HS-27A (cell line): ENCODE results near the gene BRAT1.
"Not testable (repeated sequence)": the region's sequence is repeated elsewhere in the genome, so short reads cannot be mapped to it uniquely, and the experiment has no call there.

Experiments
- DNase-seq: peaks from one replicate; pipeline ENCODE4 v3.0.0-alpha.2; 2012; ENCODE audit warnings: low read depth, missing footprints

The BRAT1 gene

GRCh38 chr7:2535872-2536627 is 19.3 kb downstream of the BRAT1 start:
- not testable (repeated sequence) for DNase-seq

DNA sequence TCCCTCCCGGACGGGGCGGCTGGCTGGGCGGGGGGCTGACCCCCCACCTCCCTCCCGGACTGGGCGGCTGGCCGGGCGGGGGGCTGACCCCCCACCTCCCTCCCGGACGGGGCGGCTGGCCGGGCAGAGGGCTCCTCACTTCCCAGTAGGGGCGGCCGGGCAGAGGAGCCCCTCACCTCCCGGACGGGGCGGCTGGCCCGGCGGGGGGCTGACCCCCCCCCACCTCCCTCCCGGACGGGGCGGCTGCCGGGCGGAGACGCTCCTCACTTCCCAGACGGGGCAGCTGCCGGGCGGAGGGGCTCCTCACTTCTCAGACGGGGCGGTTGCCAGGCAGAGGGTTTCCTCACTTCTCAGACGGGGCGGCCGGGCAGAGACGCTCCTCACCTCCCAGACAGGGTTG is 21.1 kb downstream of the BRAT1 start:
- DNase-seq: not testable (repeated sequence)

- not testable (repeated sequence) for DNase-seq
Measured at GRCh38 chr7:2533566-2533965, 21.8 kb downstream of the BRAT1 start.

DNA sequence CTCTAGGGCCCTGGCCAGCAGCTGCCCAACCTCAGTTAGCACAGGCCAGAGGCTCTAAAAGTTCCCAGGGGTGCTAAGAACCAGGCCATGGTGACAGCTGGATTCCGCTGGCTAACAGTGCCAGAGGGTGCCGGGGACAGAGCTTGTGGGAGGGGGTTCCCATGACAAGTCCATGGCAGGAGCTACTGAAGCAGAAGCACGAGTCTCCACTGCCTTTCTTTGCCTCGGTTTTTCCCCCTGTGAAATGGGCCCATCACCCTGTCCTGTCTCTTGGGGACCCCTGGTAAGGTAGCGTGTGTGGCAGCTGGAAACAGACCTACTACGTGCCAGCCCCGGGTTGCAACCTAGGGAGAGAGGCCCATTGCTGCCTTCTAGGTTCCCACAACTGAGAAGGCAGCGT is 22.5 kb downstream of the BRAT1 start:
- DNase-seq: not testable (repeated sequence)

- DNase-seq: not testable (repeated sequence)
Measured at GRCh38 chr7:2532199-2532772, 23.0 kb downstream of the BRAT1 start.

GRCh38 chr7:2531796-2532110 is 23.6 kb downstream of the BRAT1 start:
- DNase-seq: not testable (repeated sequence)

GRCh38 chr7:2530994-2531795 is 24.1 kb downstream of the BRAT1 start:
- DNase-seq: not testable (repeated sequence)

DNA sequence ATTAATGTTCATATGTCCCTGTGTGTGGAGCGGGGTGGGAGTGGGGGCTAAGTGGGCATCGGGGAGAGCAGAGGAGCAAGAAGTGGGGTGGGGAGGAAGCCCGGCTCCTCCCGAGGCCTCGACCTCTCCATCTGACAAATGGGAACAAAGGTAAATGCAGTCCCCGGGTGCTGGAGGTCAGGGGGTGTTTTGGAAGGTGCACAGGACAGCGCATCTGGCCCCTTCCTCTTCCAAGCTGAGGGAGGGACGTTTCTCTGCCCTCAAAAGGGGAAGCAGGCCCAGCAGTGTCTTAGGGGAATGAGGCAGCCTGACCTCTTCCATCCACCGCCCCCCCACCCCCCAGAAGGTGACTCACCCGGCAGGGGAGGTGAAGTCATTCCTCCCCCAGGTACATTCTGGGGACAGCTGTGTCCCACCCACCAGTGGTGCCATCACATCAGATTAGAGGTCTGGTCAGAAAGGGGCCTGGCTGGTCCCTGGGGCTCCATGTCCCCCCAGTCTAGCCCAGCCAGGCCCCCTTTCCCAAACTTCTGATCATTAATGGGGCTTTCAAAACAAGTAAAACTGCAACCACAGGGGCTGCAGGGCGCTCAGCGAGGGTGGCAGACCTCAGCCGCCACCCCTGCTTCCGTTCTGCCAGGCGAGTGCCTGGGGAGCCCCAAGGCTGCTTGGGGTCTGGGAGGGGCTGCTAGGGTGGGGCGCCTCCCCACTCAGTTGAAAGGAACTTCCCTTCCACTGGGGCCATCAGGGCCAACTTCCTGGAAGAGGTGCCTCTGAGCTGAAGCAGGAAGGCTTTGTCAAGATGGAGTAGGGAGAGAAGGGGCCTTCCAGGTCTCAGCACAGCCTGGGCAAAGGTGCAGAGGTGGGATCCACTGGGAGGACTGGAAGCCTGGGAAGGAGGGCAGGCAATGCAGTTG is 25.0 kb downstream of the BRAT1 start:
- DNase-seq: no peak

GRCh38 chr7:2529161-2530070 is 25.9 kb downstream of the BRAT1 start:
- no peak for DNase-seq

- DNase-seq: no peak
Measured at GRCh38 chr7:2528481-2529095, 26.7 kb downstream of the BRAT1 start.

DNA sequence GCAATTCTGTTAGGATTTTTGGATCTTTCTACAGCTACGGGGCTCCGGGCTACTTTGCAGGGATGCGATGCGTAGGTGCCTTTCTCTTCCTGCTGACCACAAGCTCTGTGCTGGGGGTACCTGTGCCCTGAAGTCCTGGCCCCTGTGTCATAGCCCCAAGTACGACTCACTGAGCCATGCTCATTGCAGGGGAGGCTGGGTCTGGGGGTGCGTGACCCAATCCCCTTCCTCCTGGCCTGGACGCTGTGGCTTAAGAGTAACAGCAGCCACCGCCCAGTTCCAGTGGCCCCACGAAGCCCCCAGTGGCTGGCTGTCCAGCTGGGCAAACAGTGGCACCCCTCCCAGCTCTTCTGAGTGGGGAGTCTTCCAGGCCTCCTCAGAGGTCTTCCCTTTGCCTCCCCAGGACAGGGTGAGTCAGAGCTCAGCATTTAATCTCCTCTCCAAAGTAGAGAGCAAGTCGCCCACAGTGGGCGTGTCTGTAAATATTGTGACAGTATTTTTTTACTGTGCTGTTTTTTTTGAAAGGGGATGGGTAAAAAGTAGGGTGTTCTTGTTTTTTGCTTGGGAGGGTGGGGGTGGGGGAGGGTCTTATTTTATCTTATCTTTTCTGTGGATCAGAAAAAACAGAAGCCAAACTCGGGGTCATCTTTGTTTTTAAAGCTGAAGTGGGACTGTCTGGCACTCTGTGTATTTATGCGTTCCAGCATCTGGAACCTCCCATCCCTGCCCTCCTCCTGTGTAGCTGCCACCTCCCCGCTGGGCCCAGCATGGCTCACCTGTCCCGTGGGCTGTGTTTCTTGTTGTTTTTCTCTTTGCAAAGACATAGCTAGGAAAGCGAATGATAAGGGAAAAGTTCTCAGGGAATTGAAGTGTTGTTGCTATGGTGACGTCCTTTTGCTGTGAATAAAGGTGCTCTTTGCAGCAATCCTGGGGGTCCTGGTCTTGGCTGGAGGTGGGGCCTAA is 27.5 kb downstream of the BRAT1 start:
- DNase-seq: no peak

- DNase-seq: no peak
Measured at GRCh38 chr7:2526659-2527504, 28.4 kb downstream of the BRAT1 start.

- DNase-seq: no peak
Measured at GRCh38 chr7:2525658-2526630, 29.4 kb downstream of the BRAT1 start.

GRCh38 chr7:2524808-2525657 is 30.3 kb downstream of the BRAT1 start:
- DNase-seq: no peak

DNA sequence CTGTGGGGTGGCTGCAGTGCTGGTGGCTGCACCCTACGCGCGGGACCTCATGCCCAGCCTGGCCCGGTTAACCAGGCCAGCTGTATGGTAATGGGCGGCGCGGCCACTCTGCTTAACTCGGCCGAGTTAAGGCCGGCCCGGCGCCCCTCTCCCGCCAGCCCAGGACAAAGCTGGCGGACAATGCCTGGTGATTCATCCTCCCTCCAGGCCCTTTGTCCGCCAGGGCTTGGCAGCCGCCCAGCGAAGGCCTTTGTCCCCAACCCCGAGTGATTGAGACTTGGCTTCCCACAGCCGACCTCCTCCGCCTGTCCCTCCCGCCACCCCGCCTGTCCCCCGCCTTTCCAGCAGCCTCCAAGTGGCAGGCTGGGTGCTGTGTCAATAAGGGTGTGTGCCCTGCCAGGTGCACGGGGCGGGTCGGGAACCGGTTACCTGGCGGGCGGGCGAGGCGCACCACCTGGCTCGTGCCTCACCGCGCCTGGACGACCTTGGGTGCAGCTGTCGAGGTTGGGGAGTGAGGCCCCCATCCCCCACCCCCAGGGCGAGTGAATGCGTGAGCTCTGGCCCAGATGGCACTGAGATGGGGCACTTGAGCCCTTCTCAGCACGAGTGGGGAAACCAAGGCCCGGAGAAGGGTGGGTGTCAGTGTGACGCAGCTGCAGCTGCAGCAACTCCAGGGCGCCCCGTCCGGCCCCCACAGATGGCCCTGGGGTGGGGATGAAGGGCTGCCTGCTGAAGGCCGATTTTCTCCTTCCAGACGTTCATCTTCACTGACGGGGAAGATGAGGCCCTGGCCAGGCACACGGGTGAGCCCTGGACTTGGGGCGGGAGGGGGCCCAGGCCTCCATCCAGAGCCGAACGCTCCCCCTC is 31.1 kb downstream of the BRAT1 start:
- DNase-seq: no peak
